Dedifferentiated amniotic fluid mesenchymal stem cell (primary cell): ENCODE measurements around the gene TSPAN10.

Experiments
- DNase-seq: peaks from one replicate; pipeline ENCODE4 v3.0.0-alpha.2; 2016; ENCODE audit errors: extremely low spot score

Gene TSPAN10

GRCh38 chr17:81687770-81688541 lies 51.0 kb downstream of the TSPAN10 start:
- no peak for DNase-seq

- DNase-seq, result no peak
Measured at GRCh38 chr17:81688616-81689015, 51.6 kb downstream of the TSPAN10 start.

GRCh38 chr17:81690066-81690465 lies 53.1 kb downstream of the TSPAN10 start:
- no peak for DNase-seq

DNA sequence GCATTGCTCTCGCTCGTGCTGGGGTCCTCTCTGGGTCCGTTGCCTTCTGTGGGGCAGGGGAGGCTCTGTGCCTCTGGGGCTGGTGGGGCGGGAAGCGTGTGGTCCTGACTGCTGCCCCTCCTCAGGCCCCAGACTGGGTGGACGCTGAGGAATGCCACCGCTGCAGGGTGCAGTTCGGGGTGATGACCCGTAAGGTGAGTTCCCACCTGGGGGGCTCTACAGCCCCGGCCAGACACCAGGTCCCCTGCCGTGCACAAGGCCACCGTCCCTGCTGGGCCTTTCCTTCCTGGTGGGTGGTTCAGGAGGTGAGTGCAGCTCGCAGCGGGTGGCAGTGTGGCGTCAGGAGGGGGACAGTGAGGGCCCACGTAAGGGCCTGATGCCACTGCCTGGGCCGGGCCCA lies 53.6 kb downstream of the TSPAN10 start:
- no peak for DNase-seq

DNA sequence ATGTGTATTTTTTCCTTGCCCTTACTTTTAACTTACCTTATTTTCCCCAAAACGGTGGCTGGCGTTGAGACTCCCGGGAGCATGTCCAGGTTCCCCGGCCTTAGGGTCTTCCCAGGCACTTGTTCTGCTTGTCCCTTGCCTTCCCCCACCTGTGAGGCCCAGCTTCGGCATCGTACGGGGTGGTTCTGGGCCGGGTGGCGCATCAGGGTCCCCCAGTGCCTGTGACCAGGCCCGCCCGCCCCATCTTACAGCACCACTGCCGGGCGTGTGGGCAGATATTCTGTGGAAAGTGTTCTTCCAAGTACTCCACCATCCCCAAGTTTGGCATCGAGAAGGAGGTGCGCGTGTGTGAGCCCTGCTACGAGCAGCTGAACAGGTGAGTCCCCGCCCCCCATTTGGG lies 54.2 kb downstream of the TSPAN10 start:
- no peak for DNase-seq

- DNase-seq, result no peak
Measured at GRCh38 chr17:81691608-81692007, 54.6 kb downstream of the TSPAN10 start.

GRCh38 chr17:81693509-81694210 lies 56.7 kb downstream of the TSPAN10 start:
- DNase-seq, result no peak

- DNase-seq, result no peak
Measured at GRCh38 chr17:81694810-81695209, 57.8 kb downstream of the TSPAN10 start.

- DNase-seq, result no peak
Measured at GRCh38 chr17:81695211-81695610, 58.2 kb downstream of the TSPAN10 start.

GRCh38 chr17:81695801-81696200 lies 58.8 kb downstream of the TSPAN10 start:
- no peak for DNase-seq

DNA sequence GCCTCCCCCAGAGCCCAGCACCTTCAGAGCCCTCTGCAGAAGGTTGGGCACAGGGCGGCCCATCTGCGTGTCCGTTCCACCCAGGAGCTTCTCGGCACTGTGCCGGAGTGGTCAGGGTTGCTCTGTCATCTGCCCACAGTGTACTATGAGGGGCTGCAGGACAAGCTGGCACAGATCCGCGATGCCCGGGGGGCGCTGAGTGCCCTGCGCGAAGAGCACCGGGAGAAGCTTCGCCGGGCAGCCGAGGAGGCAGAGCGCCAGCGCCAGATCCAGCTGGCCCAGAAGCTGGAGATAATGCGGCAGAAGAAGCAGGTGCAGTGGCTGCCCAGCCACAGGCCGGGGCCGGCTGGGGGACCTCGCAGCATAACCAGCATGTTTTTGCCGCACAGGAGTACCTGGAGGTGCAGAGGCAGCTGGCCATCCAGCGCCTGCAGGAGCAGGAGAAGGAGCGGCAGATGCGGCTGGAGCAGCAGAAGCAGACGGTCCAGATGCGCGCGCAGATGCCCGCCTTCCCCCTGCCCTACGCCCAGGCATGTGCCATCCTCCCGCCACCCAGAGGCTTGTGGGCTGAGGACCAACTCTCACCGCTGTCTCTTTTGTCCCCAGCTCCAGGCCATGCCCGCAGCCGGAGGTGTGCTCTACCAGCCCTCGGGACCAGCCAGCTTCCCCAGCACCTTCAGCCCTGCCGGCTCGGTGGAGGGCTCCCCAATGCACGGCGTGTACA lies 59.4 kb downstream of the TSPAN10 start:
- no peak for DNase-seq

DNA sequence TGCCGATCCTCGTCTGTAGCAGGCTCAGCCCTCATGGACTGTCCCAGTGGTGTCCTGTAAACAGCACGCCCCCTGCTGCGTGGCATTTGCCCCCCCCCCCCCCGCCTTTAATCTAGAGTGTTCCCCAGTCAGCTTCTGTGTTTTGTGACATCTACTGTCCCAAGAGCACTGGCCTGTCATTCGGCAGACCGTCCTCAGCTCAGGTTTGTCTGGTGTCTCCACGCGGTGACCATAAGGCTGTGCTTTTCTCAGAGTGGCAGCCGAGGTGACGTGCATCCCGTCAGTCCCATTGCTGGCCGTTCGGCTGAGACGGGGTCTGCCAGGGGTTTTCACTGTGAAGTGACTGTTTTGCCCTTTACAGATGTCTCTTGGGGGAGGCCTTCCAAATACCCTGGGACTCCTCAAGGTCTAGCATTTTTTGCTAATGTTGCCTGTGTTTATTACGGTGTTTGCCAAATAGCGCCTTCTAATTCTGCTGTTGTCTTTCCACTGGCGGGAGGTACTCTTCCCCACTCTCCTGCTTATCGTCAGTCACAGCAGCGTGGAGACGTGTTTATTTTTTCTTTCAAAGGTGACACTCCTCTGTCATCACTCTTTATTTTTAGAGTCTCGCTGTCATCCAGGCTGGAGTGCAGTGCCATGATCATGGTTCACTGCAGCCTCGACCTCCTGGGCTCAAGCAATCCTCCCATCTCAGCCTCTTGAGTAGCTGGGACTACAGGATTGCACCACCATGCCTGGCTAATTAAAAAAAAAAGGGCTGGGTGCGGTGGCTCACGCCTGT lies 60.5 kb downstream of the TSPAN10 start:
- DNase-seq, result no peak
